Measurements from ENCODE around the gene MTR. TPM values are rescaled to one million over a fixed set of nuclear protein-coding genes. Genes with fewer than 3 reads are reported as not detected.

The MTR gene
- polyA plus RNA-seq, 2 of the 4 experiments (the other 2 are of a cell fraction) = 6.2 to 12.7 TPM

DNA sequence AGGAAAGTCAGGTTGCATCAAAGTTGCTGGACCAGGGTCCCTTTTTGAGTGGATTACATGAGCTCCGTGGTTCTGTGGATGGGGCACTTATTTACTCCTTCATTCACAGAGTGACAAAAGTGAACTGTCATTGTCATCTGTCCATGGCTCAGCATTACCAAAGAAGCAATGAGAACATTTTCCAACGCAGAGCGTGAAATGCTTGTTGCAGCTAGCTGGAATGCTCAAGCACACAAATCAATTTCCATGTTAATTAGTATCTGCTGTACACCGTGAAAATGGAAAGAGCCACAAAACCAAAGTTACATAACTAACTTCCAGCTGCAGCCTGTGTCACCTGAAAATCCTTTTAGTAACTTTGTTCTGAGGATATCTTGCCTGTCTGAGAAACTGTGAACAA is 130.3 kb downstream of the MTR start:
- ChIA-PET CTCF (interaction anchor here (0.6 to 0.7 kb wide), 2 partner anchors 37 to 59 kb away, joined by 3 to 5 read pairs; no protein-coding TSS in a partner anchor), POLR2A (no interaction called here)
- WGBS (ENCODE audit: missing lambda C conversion rate) = 43% methylated on average over 4 of the region's 4 CpGs
- Histone ChIP-seq H3K4me2 (no peak overlapping the region), H3K27ac (no peak overlapping the region), H3K9me3 (peaks cover 2% of the 10 kb centered on the region; the same call in 2 of the 3 replicates), H3K4me1 (no peaks in the 10 kb centered on the region), H3K4me3 (no peak overlapping the region)
- ATAC-seq (no peak), FAIRE-seq (no peak), DNase-seq (ENCODE audit: low read depth in 1 of 2, low spot score in 1 of 2) (no peak)
- no peak for TF ChIP-seq GATA3 (IDR thresholded peaks at IDR 0.05; ENCODE audit: borderline replicate concordance)
- no peak for TF ChIP-seq NR3C1 (IDR thresholded peaks at IDR 0.05)
- no peak for TF ChIP-seq ZFP36 (IDR thresholded peaks at IDR 0.05; ENCODE audit: borderline replicate concordance, partially characterized antibody)
- TF ChIP-seq ZSCAN20 (CRISPR knock-in tag; IDR thresholded peaks at IDR 0.05) = no peak
- TF ChIP-seq ZNF302 (CRISPR knock-in tag; IDR thresholded peaks at IDR 0.05) = no peak
- no peak for TF ChIP-seq MAZ (IDR thresholded peaks at IDR 0.05; ENCODE audit: borderline replicate concordance, low read depth, low read length)
- TF ChIP-seq PHF8 (IDR thresholded peaks at IDR 0.05; ENCODE audit: borderline replicate concordance, low read depth) = no peak
- TF ChIP-seq, protein P1, sequence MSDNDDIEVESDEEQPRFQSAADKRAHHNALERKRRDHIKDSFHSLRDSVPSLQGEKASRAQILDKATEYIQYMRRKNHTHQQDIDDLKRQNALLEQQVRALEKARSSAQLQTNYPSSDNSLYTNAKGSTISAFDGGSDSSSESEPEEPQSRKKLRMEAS (IDR thresholded peaks at IDR 0.05) = no peak
- no peak for TF ChIP-seq JUNB (IDR thresholded peaks at IDR 0.05)

DNA sequence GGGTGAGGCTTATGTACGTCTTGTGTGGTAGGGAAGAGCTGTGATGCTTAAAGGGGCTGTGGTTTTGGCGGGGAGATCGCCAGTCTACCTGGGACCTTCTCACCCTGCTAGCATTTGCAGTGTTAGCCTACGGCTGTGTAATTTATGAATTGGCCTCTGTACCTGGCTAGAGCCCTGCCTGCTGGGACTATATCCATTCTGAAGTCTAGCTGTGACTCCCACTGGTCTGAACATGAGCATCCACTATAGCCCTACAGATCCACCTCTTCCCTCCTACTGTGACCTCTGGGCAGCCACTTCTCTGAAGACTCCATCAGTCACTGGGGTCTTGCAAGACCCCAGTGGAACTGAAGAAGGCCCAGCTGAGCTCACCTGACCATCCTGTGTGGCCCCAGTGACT is 135.4 kb downstream of the MTR start:
- TF ChIP-seq KDM5A (IDR thresholded peaks at IDR 0.05) (no peak), EHF (CRISPR knock-in tag; IDR thresholded peaks at IDR 0.05) (no peak), CHD4 (IDR thresholded peaks at IDR 0.05; ENCODE audit: borderline replicate concordance) (no peak), SMC3 (IDR thresholded peaks at IDR 0.05) (no peak), HOXB13 (CRISPR knock-in tag; IDR thresholded peaks at IDR 0.05; ENCODE audit: low read depth) (no peak), TFCP2L1 (CRISPR knock-in tag; IDR thresholded peaks at IDR 0.05) (no peak), ESRRA (IDR thresholded peaks at IDR 0.05; ENCODE audit: borderline replicate concordance, low read length) (no peak), POLR2AphosphoS2 (conservative IDR thresholded peaks at IDR 0.05; ENCODE audit: low read length) (no peak), ZFP36 (IDR thresholded peaks at IDR 0.05; ENCODE audit: borderline replicate concordance, partially characterized antibody) (no peak)
- TF ChIP-seq, protein P2, sequence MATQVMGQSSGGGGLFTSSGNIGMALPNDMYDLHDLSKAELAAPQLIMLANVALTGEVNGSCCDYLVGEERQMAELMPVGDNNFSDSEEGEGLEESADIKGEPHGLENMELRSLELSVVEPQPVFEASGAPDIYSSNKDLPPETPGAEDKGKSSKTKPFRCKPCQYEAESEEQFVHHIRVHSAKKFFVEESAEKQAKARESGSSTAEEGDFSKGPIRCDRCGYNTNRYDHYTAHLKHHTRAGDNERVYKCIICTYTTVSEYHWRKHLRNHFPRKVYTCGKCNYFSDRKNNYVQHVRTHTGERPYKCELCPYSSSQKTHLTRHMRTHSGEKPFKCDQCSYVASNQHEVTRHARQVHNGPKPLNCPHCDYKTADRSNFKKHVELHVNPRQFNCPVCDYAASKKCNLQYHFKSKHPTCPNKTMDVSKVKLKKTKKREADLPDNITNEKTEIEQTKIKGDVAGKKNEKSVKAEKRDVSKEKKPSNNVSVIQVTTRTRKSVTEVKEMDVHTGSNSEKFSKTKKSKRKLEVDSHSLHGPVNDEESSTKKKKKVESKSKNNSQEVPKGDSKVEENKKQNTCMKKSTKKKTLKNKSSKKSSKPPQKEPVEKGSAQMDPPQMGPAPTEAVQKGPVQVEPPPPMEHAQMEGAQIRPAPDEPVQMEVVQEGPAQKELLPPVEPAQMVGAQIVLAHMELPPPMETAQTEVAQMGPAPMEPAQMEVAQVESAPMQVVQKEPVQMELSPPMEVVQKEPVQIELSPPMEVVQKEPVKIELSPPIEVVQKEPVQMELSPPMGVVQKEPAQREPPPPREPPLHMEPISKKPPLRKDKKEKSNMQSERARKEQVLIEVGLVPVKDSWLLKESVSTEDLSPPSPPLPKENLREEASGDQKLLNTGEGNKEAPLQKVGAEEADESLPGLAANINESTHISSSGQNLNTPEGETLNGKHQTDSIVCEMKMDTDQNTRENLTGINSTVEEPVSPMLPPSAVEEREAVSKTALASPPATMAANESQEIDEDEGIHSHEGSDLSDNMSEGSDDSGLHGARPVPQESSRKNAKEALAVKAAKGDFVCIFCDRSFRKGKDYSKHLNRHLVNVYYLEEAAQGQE (IDR thresholded peaks at IDR 0.05) = no peak
- Histone ChIP-seq H3K4me3 (no peak overlapping the region), H3K4me2 (no peak overlapping the region), H3K27ac (no peak overlapping the region), H3K9me3 (peaks cover 2% of the 10 kb centered on the region; the same call in 2 of the 3 replicates), H3K4me1 (no peaks in the 10 kb centered on the region)
- FAIRE-seq (no peak), DNase-seq (ENCODE audit: low read depth in 1 of 2, low spot score in 1 of 2) (no peak), ATAC-seq (no peak)
- ChIA-PET CTCF (interaction anchor here (1.0 kb wide), 1 partner anchor 91 kb away, joined by 3 read pairs; no protein-coding TSS in a partner anchor), POLR2A (no interaction called here)
- WGBS (ENCODE audit: missing lambda C conversion rate) = 35% methylated on average over 4 of the region's 4 CpGs

DNA sequence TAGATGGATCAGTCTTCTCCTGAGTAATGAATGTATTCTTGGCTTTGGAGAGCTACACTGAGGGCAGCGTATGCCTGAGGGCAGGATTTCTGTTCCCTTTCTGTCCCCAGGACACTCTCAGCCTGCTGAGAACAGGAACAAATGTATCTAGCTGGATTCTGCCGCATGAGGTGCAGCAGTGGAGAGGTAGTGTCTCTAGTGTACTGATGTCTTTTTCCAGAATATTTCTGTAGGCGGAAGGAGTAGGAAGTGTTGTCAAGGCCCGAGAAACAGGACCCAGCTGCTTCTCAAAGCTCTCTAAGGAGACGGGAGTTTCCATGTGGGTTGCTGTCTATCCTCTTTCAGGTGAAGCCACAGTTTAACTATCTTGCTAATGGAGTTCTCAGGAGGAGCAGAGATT is 143.7 kb downstream of the MTR start:
- H3K4me1 ChIP-seq = no peaks in the 10 kb centered on the region
- H3K4me3 ChIP-seq = no peak overlapping the region
- H3K4me2 ChIP-seq = no peak overlapping the region
- no peak for DNase-seq (ENCODE audit: low read depth in 1 of 2, low spot score in 1 of 2)
- ChIA-PET POLR2A (no interaction called here), CTCF (no interaction called here)
- 56% methylated on average over 5 of the region's 5 CpGs for WGBS (ENCODE audit: missing lambda C conversion rate)
- no peaks in the 10 kb centered on the region for H3K9me3 ChIP-seq
- no peak for FAIRE-seq
- ATAC-seq = no peak
- H3K27ac ChIP-seq = no peak overlapping the region
- no peak for TF ChIP-seq FOSL2 (IDR thresholded peaks at IDR 0.05)
- TF ChIP-seq FOSL2 (CRISPR knock-in tag; IDR thresholded peaks at IDR 0.05) = no peak
- TF ChIP-seq GATA3 (IDR thresholded peaks at IDR 0.05; ENCODE audit: borderline replicate concordance) = no peak
- TF ChIP-seq, protein P3, sequence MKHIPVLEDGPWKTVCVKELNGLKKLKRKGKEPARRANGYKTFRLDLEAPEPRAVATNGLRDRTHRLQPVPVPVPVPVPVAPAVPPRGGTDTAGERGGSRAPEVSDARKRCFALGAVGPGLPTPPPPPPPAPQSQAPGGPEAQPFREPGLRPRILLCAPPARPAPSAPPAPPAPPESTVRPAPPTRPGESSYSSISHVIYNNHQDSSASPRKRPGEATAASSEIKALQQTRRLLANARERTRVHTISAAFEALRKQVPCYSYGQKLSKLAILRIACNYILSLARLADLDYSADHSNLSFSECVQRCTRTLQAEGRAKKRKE (CRISPR knock-in tag; IDR thresholded peaks at IDR 0.05; ENCODE audit: low read depth) = no peak
- no peak for TF ChIP-seq POLR2A (IDR thresholded peaks at IDR 0.05; ENCODE audit: low read length)
- no peak for TF ChIP-seq CBX2 (IDR thresholded peaks at IDR 0.05; ENCODE audit: borderline replicate concordance, low read depth)
- no peak for TF ChIP-seq TFCP2L1 (CRISPR knock-in tag; IDR thresholded peaks at IDR 0.05)
- no peak for TF ChIP-seq RNF2 (IDR thresholded peaks at IDR 0.05; ENCODE audit: borderline replicate concordance, low read depth)
- no peak for TF ChIP-seq SMC3 (IDR thresholded peaks at IDR 0.05)
- TF ChIP-seq EHF (CRISPR knock-in tag; IDR thresholded peaks at IDR 0.05) = no peak
- TF ChIP-seq MAFK (IDR thresholded peaks at IDR 0.05; ENCODE audit: partially characterized antibody) = no peak
- TF ChIP-seq, protein P4, sequence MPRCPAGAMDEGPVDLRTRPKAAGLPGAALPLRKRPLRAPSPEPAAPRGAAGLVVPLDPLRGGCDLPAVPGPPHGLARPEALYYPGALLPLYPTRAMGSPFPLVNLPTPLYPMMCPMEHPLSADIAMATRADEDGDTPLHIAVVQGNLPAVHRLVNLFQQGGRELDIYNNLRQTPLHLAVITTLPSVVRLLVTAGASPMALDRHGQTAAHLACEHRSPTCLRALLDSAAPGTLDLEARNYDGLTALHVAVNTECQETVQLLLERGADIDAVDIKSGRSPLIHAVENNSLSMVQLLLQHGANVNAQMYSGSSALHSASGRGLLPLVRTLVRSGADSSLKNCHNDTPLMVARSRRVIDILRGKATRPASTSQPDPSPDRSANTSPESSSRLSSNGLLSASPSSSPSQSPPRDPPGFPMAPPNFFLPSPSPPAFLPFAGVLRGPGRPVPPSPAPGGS (IDR thresholded peaks at IDR 0.05) = no peak
- no peak for TF ChIP-seq HDAC2 (IDR thresholded peaks at IDR 0.05)
- TF ChIP-seq CEBPB (IDR thresholded peaks at IDR 0.05) = no peak
- no peak for TF ChIP-seq KDM5A (IDR thresholded peaks at IDR 0.05)
- TF ChIP-seq KDM1A (IDR thresholded peaks at IDR 0.05; ENCODE audit: low read depth) = no peak
